NOMO-1 treated with dmso at 0.1 percent for 144 hours (cell line): ENCODE results near the gene LRRC36.
"Not testable (repeated sequence)": the region's sequence is repeated elsewhere in the genome, so short reads cannot be mapped to it uniquely, and the experiment has no call there.

Experiments used
- DNase-seq: peaks from one replicate; lab custom pipeline; 2025; ENCODE audit not compliant: unreplicated experiment; lab: John Stamatoyannopoulos, UW

Gene LRRC36

DNA sequence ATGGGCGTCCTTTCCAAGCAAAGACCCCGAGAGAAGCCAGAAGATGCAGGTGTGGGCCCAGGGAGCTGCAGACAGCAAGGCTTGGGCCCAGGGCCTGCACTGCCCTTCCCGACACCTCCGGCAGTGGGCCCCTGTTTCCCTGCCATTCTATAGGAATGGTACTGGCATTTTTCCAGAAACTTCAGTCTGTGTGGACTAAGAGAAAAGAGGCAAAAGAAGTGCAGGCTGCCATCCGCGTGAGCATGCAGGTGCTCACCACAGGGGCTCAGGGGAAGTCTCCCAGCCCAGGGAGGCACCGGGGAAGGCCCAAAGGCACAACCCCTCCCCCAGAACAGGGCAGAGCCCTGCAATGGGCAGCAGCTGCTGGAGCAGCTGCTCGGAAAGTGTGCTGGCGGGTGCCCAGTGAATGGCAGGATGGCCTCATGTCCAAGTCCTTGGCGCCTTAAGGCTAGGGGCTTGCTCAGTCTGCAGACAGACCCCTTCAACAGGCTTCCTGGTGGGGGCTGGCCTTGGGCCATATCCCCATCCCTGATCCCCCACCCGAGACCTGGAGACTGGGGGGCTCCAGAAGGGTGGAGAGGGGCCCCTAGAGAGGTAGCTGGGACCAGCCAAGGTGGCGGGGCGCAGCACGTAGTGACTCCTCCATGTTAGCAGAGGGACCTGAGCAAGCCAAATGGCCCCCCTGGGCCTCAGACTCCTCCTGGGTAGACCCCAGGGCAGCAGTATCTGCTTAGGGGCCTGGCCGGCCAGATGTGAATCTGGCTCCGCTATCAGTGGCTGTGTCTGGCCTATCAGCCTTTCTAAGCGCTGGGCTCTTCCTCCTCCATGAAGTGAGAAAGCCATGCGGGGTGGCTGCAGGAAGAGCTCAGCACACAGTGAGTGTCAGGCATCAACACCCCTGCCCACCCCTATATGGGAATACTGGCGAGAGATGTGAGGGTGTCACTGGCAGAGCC is 73.4 kb downstream of the LRRC36 start:
- no peak for DNase-seq

DNA sequence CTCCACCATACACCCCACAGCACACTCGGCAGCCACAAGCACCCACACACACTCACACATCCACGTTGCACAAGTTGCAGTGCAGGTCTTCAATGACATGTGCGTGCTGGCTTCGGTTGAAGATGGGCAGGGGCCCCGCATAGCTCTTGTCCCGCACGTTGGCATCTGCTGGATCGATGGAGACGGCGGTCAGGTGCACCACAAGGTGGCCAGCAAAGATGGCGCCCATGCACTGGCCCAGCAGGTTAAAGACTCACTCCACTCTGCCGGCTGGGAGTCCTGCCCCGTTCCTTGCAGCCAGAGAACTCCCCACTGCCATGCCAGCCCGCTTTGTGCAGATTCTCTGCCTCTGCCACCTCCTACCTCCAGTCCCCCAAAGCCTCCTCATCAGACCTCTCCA is 74.3 kb downstream of the LRRC36 start:
- DNase-seq: no peak

DNA sequence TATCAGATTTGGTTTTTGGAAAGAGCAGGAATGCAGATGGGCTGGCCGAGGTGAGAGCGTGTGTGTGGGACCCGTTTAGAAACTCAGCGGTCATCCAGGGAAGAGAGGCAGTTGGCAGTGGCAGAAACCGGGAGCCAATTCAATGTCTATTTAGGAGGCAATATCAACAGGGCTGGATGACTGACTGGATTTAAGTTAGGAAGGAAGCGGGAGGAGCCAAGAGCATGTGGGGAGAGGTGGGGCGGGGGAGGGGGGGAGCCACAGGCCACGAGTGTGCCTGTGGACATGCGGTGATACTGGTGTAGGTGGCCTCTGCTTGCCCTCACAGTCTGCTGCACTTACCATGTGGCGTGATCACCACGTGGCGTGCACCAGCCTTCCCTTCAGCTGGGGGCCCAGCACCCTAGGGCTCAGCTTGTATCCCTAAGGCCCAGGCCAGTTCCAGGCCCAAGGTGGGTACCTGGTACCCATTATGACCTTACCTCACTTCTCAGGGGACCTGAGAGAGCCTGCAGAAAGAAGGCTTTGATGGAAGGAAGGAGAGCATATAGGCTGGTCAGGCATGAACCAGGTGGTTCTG is 77.5 kb downstream of the LRRC36 start:
- DNase-seq: no peak

DNA sequence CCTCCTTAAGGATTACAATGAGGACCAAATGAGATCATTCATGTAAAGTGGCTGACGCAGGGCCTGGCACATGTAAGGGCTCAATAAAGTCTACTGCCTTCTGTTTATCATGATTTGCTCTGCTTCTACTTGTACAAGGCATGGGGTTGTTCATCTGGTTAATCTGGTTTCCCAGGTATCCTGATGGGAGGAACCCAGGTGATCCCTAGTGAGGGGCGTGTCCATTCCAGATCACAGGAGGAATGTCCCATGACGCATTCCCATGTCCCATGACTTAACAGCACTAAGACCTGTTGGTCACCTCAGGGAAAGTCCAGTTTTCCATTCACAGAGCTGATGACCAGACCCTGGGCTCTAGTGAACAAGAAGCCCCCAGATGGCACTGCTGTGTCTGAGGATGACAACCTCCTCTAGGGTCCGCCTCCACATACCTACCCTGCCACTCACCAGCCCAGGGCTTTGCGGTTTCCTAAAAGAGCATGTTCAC is 78.2 kb downstream of the LRRC36 start:
- DNase-seq: no peak

DNA sequence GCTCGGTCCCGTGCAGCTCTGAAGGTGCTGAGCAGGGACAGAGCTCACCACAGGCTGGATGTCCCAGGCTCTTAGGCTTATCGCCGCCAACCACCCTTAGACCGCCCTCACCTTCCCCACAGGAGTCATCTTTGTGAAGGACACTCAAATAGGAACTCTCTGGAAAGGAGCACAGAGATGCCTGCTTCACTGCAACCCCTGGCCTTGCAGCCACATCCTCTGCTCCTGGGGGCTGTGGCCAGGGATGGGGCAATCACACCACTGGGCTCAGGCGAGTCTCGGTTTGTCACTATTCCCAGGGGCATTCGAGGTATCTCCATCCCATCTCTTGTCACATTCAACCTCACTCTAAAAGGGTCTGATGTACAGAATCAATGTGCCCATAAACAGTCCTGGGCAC is 78.7 kb downstream of the LRRC36 start:
- DNase-seq: no peak

DNA sequence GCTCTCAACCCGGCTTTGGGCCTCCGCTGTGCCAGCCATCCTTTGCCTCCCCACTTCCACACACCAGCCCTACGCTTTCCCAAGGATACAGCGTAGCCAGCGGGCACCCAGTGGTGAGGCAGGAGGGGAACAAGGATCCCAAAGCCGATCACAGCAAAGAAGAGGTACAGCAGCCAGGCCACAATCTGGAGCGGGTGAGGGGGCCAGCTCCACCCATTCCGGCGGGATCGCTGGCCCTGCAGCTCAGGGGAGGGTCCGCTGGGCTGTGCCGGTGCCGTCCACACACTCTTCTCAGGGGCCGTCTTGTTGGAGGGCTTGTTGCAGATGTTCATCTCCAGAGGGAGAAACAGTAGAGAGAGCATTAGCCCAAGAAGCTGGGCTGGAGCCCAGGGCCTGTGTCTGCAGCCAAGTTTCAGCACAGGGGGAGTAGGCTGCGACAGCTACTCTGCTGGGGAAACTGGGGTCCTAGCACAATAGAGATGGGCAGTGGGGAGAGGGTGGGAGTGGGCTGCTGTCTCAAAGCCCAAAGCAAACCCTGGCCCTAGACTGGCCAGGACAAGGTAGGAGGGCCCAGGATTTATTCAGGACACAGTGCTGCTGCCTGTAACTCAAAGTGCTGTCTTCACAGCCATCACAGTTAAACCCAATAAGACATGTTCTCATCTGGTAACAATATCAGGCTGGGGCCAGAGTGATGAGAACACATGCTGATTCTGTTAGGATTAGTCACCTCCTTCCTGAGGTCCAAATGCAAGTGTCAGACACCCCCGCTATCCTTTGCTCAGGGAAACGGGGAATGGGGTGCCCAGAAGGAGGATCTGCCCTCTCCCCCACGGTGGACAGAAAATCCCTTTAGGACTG is 79.7 kb downstream of the LRRC36 start:
- no peak for DNase-seq

DNA sequence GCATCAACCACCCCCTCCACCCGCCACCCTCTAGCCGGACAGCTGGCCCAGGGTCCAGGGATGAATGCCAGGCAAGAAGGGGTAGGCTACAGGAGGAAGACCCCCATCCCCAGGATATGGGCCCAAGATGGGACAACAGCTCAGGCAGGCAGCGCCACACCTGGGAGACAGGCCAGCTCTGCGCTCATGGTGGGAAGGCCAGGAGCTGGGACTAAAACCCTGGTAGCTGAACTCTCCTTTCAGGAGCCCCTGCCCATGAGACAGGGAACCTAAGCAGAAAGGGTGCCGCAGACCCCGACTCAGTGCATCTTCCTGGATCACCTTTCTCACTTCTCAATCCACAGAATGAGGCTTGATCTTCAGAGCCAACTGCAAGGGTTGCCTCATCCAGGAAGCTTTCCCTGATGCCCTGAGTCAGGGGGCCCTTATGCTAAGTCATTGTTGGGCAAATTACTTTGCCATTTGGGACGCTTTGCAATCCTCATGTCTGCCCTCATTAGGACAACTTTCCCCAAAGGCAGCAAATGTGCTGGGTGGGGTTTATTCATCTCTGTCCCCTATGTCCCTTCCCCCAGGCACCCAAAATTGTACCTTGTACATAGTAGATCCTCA is 80.7 kb downstream of the LRRC36 start:
- no peak for DNase-seq

DNA sequence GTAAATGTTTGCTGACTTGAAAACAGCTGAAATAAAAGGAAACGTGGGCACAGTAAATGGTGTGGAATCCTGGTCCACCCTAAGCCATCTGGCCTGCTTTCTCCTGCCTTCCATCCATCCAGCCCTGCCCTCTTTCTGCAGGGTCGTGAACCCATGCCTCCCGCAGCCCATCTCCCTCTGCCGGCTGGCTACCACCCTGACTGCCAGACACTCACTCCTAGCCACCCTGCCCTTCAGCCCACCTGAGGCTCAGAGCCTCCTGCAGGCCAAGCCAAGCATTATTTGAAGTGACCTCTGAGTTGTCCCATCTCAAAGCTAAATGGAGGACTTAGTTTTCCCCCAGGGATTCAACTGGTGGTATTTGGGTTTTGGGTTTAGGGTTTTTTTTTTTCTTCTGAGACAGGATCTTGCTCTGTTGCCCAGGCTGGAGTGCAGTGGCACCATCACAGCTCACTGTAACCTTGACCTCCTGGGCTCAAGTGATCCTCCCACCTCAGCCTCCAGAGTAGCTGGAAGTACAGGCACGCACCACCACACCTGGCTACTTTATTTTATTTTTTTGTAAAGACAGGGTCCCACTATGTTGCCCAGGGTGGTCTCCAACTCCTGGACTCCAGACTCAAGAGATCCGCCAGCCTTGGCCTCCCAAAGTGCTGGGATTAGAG is 81.3 kb downstream of the LRRC36 start:
- no peak for DNase-seq

DNA sequence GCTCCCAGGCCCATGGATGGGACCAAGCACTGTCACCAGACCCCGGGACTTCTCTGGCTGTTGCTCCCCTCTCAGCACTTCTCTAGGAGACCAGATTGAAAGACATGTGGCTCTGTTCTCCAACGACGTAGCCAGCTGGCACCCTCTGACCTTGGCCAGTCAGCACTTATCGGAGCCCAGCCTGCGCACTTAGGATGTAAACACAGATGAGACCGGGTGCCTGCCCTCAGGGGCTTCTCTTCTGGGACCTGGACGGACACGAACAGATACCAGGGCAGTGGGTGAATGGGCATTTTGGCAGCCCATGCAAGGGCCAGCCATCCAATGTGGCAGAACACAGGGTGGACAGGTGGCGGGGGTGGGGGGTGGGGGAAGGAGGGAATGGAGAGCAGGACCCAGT is 83.0 kb downstream of the LRRC36 start:
- no peak for DNase-seq

DNA sequence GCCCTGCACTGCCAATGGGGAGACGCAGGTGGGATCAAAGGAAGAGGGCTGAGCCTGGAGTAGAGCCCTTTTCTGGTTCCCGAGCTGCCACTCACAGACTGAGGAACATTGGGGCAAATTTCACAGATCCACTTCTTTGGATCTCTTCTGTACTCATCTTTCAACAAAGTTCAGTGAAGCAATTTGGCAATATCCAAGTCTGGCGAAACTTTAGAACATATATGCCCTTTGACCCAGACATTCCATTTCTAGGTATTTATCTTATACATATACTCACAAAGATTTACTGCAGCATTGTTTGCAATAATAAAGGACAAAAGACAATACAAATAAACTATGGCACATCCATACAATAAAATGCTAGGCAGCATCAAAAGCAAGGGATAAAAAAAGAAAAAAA is 84.7 kb downstream of the LRRC36 start:
- no peak for DNase-seq

DNA sequence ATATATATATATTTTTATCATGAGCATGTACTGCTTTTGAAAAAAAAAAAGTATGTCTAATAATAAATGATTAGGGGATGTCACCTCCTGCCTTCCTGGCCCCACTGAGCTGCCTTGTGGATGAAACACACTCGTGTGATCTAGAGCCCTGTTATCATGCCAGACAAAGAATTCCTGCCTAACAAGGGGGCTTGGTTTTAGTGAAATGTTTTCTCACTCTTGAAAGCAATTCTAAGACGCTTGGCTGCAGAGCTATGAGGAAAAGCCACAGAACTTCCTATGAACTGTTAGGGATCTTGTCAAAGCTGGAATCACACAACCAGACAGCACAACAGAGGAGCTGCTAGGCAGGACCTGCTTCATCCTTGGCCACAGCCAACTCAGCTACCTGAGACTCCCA is 85.7 kb downstream of the LRRC36 start:
- DNase-seq: no peak

DNA sequence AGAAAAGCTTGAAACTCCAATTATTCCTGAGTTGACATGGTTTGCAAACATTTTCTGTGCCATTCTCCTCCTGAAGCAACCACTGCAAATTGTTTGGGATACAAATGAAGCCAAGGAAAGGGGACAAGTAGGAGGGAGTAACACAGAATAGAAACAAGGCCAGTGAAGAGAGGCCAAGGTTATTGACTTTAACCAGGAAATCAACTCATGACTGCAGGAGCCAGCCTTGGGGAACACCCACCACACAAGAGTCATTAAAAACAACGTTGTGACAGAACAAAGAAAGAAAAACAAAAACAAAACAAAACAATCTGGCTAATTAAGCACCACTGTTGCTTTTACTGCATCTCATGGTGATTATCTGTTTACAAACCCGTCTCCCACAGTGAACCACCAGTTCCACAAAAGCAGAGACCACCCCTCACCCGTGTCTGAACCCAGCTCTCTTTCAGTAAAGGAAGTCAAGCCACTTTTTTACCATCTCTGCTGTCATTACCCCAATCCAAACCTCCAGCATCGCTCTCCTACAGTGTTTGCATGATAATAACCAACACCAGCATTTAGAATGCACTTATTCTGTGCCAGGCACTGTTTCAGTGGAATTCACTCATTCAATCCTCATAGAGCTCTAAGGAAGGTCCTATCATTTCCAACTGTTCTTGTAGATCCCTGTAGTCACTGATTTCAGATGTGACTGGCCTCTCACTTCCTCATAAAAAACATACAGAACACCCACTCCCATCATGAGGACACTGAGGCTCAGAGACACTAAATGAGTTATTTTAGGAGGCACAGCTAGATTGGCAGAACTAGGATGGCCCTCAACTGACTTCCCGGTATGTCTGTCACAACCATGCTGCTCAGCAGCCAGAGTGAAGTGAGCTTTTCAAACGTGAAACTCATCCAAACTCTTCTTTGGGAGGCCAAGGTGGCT is 87.6 kb downstream of the LRRC36 start:
- no peak for DNase-seq

DNA sequence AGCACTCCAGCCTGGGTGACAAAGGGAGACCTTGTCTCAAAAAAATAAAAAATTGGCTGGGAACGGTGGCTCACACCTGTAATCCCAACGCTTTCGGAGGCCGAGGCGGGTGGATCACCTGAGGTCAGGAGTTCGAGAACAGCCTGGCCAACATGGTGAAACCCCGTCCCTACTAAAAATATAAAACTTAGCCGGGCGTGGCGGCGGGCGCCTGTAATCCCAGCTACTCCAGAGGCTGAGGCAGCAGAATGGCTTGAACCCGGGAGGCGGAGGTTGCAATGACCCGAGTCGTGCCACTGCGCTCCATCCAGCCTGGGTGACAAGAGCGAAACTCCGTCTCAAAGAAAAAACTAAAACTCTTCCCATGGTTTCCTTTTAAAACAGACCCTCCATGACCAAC is 88.8 kb downstream of the LRRC36 start:
- not testable (repeated sequence) for DNase-seq

DNA sequence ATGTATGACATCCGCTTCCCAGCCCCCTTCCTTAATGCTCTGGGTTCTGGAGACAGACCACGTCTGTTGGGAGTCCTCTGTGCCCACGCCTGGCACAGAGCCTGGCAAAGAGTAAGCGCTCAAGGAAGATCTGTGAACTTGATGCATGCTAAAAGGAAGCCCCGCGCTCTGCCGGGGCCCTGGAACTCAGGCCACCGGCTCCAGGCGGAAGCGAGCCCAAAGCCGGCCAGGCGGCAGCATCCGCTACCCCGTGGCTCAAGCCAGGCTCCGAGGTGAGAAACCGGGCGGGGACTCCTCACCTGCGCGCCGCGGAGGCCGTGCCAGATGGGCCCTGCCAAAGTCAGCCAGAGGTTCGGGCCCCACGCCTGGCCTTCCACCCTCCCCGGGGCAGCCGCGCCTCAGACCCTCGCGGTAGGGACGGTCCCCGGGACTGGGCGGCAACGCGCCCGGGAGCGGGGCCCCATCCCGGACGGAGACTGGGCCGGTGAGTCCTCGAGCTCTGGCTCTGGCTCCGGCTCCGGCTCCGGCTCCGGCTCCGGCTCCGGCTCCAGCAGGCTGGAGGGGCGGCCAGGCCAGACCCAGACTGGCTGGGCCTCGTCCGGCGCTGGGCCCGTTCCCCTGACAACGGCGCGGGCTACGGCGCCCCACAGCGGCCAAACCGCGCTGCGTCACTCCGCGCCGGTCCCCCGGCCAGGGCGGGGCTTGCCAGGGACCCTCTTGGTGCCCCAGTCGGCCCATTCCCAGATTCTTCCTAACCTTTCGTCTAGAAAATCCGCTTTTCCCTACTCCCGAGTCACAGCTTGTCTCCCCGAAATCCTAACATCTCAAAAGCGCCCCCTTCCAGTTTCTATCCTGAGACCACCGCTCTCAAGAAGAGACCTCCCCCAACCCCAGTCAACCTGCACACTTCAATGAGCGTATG is 89.5 kb downstream of the LRRC36 start, which contains the start of gene ZDHHC1:
TSS of gene ZDHHC1 (minus strand) at position 606 of the 922 bp plus-strand sequence. CDS start 8,702 bp downstream, outside the sequence.
- DNase-seq: peak; percentile 22

DNA sequence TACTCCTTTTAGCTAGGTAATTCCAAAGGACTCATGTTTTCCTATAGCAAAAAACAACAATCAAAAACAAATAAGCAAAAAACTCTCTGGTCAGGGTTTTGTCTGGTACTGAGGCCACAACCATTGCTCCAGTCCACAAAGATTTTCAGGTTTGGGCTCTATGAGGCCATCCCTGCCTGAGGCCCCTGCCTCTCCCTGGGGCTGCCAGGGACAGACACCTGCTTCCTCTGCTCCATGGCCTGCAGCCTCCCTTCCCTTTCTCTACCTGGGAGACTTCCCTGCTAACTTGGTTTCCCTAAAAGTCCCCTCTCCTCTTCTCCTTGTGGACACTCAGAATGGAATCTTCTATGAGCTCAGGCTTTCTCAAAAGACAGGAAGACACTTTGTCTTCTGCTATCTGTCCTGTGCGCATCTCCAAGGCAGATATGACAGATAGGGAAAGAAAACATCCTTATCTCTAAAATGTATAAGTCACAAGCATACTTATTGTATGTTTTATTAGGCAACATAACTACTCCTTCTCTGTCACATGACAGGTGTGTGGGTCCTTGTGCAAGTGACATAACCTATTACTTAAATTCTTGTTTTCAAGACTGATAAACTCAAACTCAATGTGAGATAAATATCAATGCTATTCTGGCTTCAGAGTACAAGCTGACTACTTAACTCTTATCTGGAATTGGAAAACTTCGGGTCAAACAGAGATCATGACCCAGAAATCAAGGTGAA is 90.9 kb downstream of the LRRC36 start:
- no peak for DNase-seq

DNA sequence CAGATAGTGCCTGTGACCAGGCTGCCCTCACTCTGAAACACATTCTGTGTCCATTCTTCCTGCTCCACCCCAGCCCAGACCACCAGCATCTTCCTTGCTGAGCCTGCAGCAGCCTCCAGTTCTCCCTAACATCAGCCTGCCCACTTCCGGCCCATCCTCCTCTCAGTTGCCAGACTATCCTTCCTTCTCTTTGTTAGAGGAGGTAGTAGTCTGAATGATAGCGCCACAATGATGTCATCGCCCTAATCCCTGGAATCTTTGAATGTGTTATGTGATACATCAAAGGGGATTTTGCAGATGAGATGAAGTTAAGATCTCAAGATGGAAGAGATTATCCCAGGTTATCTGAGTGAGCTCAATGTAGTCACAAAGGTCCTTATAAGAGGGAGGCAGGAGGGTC is 92.9 kb downstream of the LRRC36 start:
- no peak for DNase-seq

DNA sequence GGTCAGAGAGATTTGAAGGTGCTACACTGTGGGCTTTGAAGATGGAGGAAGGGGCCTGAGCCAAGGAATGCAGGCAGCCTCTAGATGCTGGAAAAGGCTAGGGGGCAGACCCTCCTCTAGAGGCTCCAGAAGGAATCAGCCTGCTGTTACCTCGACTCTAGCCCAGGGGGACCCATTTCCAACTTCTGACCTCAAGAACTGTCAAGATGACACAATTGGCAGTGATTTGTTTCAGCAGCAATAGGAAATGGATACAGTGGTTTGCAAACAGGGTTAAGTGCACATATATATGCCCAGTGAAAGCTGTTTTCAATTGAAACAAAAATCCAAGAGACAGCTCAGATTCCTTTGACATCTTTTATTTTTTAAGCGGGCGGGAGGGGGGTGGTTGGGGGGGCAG is 93.3 kb downstream of the LRRC36 start:
- DNase-seq: no peak

DNA sequence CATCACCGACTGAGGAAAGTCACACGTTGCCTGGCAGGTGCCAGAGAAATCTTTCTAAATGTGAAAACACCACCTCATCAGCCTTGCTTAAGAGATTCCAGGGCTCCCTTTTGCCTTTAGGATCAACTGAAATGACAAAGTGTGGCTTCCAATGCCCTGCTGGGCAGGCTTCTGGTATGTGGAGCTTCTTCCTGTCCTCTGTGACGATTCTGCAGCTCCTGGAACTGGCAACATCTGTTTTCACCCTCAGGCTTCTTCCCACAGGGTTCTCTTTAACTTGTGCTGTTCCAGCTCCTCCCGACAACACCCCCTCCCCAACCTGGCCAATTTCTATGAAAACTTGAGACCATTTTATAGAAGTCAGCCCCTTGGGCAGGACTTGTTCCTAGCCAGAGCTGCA is 94.4 kb downstream of the LRRC36 start:
- no peak for DNase-seq
